Kidney glomerular epithelial cell (primary cell): ENCODE results near the gene GALNT14.

Experiments
- DNase-seq: peaks from one replicate; lab custom pipeline; 2025; lab: John Stamatoyannopoulos, UW

The GALNT14 gene

GRCh38 chr2:30888852-30889409 is 249.3 kb downstream of the GALNT14 start:
- DNase-seq, result no peak

GRCh38 chr2:30886080-30886479 is 252.2 kb downstream of the GALNT14 start:
- DNase-seq, result no peak

GRCh38 chr2:30883822-30884221 is 254.4 kb downstream of the GALNT14 start:
- no peak for DNase-seq

GRCh38 chr2:30883184-30883583 is 255.1 kb downstream of the GALNT14 start:
- DNase-seq, result no peak

- DNase-seq, result no peak
Measured at GRCh38 chr2:30880516-30880915, 257.7 kb downstream of the GALNT14 start.

GRCh38 chr2:30877833-30878232 is 260.4 kb downstream of the GALNT14 start:
- no peak for DNase-seq

- DNase-seq, result no peak
Measured at GRCh38 chr2:30872797-30873196, 265.4 kb downstream of the GALNT14 start.

GRCh38 chr2:30871980-30872789 is 266.1 kb downstream of the GALNT14 start:
- peak; percentile 49 for DNase-seq

GRCh38 chr2:30871440-30871839 is 266.8 kb downstream of the GALNT14 start:
- DNase-seq, result no peak

- DNase-seq, result peak; percentile 43
Measured at GRCh38 chr2:30869988-30870387, 268.3 kb downstream of the GALNT14 start.

- no peak for DNase-seq
Measured at GRCh38 chr2:30867385-30867784, 270.9 kb downstream of the GALNT14 start.

- DNase-seq, result no peak
Measured at GRCh38 chr2:30866974-30867373, 271.3 kb downstream of the GALNT14 start.

GRCh38 chr2:30865892-30866681 is 272.2 kb downstream of the GALNT14 start:
- no peak for DNase-seq

GRCh38 chr2:30865243-30865642 is 273.0 kb downstream of the GALNT14 start:
- no peak for DNase-seq

GRCh38 chr2:30862054-30862651 is 276.1 kb downstream of the GALNT14 start:
- peak; percentile 72 for DNase-seq

GRCh38 chr2:30860726-30861125 is 277.5 kb downstream of the GALNT14 start:
- no peak for DNase-seq
